CD14-positive monocyte (primary cell): ENCODE measurements around the gene PHC1. TPM values are rescaled to one million over a fixed set of nuclear protein-coding genes. Genes with fewer than 3 reads are reported as not detected.

Source experiments
- DNase-seq, 3 donors: peaks; one replicate each; pipeline ENCODE4 v3.0.0-alpha.2; 2011 to 2022
- H2AFZ ChIP-seq: 2 replicates; pipeline ENCODE4 v1.6.0; 2012; ENCODE audit warnings: mild to moderate bottlenecking, low read depth, low read length, inconsistent platforms; ENCODE audit not compliant: insufficient read depth, poor library complexity, severe bottlenecking
- H3K27ac ChIP-seq, 2 donors: 1 replicate in 1 of 2; 2 replicates in 1 of 2; pipeline ENCODE4 v1.5.1; 2012 to 2013; ENCODE audit warnings: low read length in 2 of 2, control low read depth in 1 of 2, inconsistent platforms in 1 of 2, low read depth in 1 of 2, mild to moderate bottlenecking in 1 of 2
- H3K27me3 ChIP-seq, 2 donors: one replicate each; pipeline versions ENCODE4 v1.6.0 to v1.6.1; 2011 to 2013; ENCODE audit warnings: low read length in 2 of 2; ENCODE audit not compliant: control insufficient read depth in 2 of 2, insufficient read depth in 2 of 2
- H3K36me3 ChIP-seq, 2 donors: replicated peaks in 1 of 2; 1 replicate in 1 of 2; 2 replicates in 1 of 2; pipeline versions ENCODE4 v1.5.1 to v1.6.1; 2012 to 2013; ENCODE audit warnings: low read length in 2 of 2, control low read depth in 1 of 2, inconsistent platforms in 1 of 2, mild to moderate bottlenecking in 1 of 2; ENCODE audit not compliant: insufficient read depth in 2 of 2, control insufficient read depth in 1 of 2
- H3K4me1 ChIP-seq, 2 donors: 1 replicate in 1 of 2; 2 replicates in 1 of 2; pipeline versions ENCODE4 v1.5.1 to v1.6.1; 2012 to 2013; ENCODE audit warnings: low read length in 2 of 2, control low read depth in 1 of 2, inconsistent platforms in 1 of 2, mild to moderate bottlenecking in 1 of 2, moderate library complexity in 1 of 2; ENCODE audit not compliant: insufficient read depth in 2 of 2, control insufficient read depth in 1 of 2
- H3K4me2 ChIP-seq: replicated peaks from 2 replicates; pipeline ENCODE3; 2012; ENCODE audit warnings: low read length, moderate library complexity, mild to moderate bottlenecking; ENCODE audit not compliant: poor library complexity, severe bottlenecking; ENCODE audit errors: extremely low read depth
- H3K4me3 ChIP-seq, 3 experiments: fragments of 200-600 bp in 1 of 3; sonication (generic) in 1 of 3; replicated peaks in 1 of 3; 1 replicate in 2 of 3; 2 replicates in 1 of 3; pipeline ENCODE4 v1.5.1; 2011 to 2013; ENCODE audit warnings: low read length in 3 of 3, mild to moderate bottlenecking in 3 of 3, control low read depth in 2 of 3, low read depth in 2 of 3, inconsistent platforms in 1 of 3, moderate library complexity in 1 of 3
- H3K79me2 ChIP-seq: 2 replicates; pipeline ENCODE4 v1.6.0; 2012; ENCODE audit warnings: mild to moderate bottlenecking, control low read depth, inconsistent platforms, low read length, moderate library complexity; ENCODE audit not compliant: insufficient read depth
- H3K9ac ChIP-seq: 2 replicates; pipeline ENCODE4 v1.6.0; 2017; ENCODE audit warnings: low read length, mild to moderate bottlenecking; ENCODE audit not compliant: insufficient read depth, poor library complexity, severe bottlenecking
- H3K9me3 ChIP-seq, 2 donors: replicated peaks in 1 of 2; 1 replicate in 1 of 2; 2 replicates in 1 of 2; pipeline versions ENCODE4 v1.5.1 to v1.6.1; 2012 to 2013; ENCODE audit warnings: low read length in 2 of 2, control low read depth in 1 of 2; ENCODE audit not compliant: control insufficient read depth in 1 of 2, insufficient read depth in 1 of 2
- H4K20me1 ChIP-seq: 2 replicates; pipeline ENCODE4 v1.6.0; 2012; ENCODE audit warnings: mild to moderate bottlenecking, low read length, control low read depth, moderate library complexity; ENCODE audit not compliant: insufficient read depth
- H3K27ac Mint-ChIP-seq, 7 donors: one replicate each; pipeline ENCODE4 v1.8.0; 2020; ENCODE audit warnings: mild to moderate bottlenecking in 7 of 7, mixed read lengths in 7 of 7, moderate library complexity in 6 of 7, inconsistent platforms in 2 of 7
- H3K27me3 Mint-ChIP-seq, 3 donors: one replicate each; pipeline ENCODE4 v1.8.0; 2021 to 2022; ENCODE audit warnings: low read depth in 3 of 3, mild to moderate bottlenecking in 3 of 3, mixed read lengths in 3 of 3, moderate library complexity in 3 of 3, inconsistent platforms in 1 of 3
- H3K36me3 Mint-ChIP-seq, 2 donors: one replicate each; pipeline ENCODE4 v1.8.0; 2020; ENCODE audit warnings: mixed read lengths in 2 of 2, inconsistent platforms in 1 of 2, mild to moderate bottlenecking in 1 of 2
- H3K4me1 Mint-ChIP-seq: one replicate; pipeline ENCODE4 v1.8.0; 2020; ENCODE audit warnings: mild to moderate bottlenecking, mixed read lengths
- H3K4me3 Mint-ChIP-seq, 2 donors: one replicate each; pipeline ENCODE4 v1.8.0; 2020; ENCODE audit warnings: mild to moderate bottlenecking in 2 of 2, mixed read lengths in 2 of 2, moderate library complexity in 1 of 2
- H3K9me3 Mint-ChIP-seq, 7 donors: one replicate each; pipeline ENCODE4 v1.8.0; 2020 to 2022; ENCODE audit warnings: mixed read lengths in 7 of 7, mild to moderate bottlenecking in 6 of 7, moderate library complexity in 6 of 7, inconsistent platforms in 2 of 7
- CTCF ChIP-seq: fragments of 200-600 bp; IDR thresholded peaks from one replicate; pipeline ENCODE4 v1.8.0; 2022; ENCODE audit warnings: antibody characterized with exemption, mild to moderate bottlenecking
- WGBS: methylation state at CpG from one replicate; pipeline ENCODE4 v1.1.5; 2013; ENCODE audit warnings: missing lambda C conversion rate; ENCODE audit not compliant: insufficient coverage; 5-methylcytosine and 5-hydroxymethylcytosine counted together
- intact Hi-C, 2 donors: fragments of 100-400 bp; cut with micrococcal nuclease; formaldehyde crosslinking; loops; one replicate each; pipeline versions ENCODE4 v1.15.0 to v1.15.1; 2023
- polyA plus RNA-seq, 3 donors: library from polyadenylated mRNA; depleted of rRNA in 1 of 3; unstranded in 2 of 3; stranded (reverse) in 1 of 3; fragments of 300-500 nt in 2 of 3; fragments of >200 nt in 1 of 3; fragmentation: Illumina TruSeq in 2 of 3; gene quantifications; 1 replicate in 2 of 3; 2 replicates in 1 of 3; pipeline ENCODE4 v1.2.3, GENCODE V29; 2012 to 2021

The PHC1 gene
- polyA plus RNA-seq, 3 donors = 0.58 to 19.3 (median 1.4) TPM

- WGBS = no CpG with 5 or more reads among the region's 2 CpGs
- H3K27ac Mint-ChIP-seq = no peak overlapping the region
- no peaks in the 10 kb centered on the region for H3K36me3 ChIP-seq
- no peaks in the 10 kb centered on the region for H3K4me1 Mint-ChIP-seq
- peaks cover 0 to 1% (median 0%) of the 10 kb centered on the region in 3 donors for H3K27me3 Mint-ChIP-seq
- H3K4me3 ChIP-seq = no peak overlapping the region
- H3K9me3 ChIP-seq = peaks cover 16 to 18% of the 10 kb centered on the region in 2 donors
- no peak overlapping the region for H3K4me2 ChIP-seq
- H2AFZ ChIP-seq = no peak overlapping the region
- no peak for DNase-seq
- H4K20me1 ChIP-seq = no peaks in the 10 kb centered on the region
- intact Hi-C loops = no loop called here
- H3K4me1 ChIP-seq = no peaks in the 10 kb centered on the region
- H3K4me3 Mint-ChIP-seq = no peak overlapping the region
- H3K79me2 ChIP-seq = no peaks in the 10 kb centered on the region
- no peak overlapping the region for H3K9ac ChIP-seq
- H3K9me3 Mint-ChIP-seq = peaks cover 20 to 40% (median 33%) of the 10 kb centered on the region in 7 donors
- no peaks in the 10 kb centered on the region for H3K27me3 ChIP-seq
- no peak overlapping the region for H3K27ac ChIP-seq
- H3K36me3 Mint-ChIP-seq = no peaks in the 10 kb centered on the region
- no peak for TF ChIP-seq CTCF
These were observed 55.6 kb downstream of the PHC1 start for GRCh38 chr12:8969861-8970411.

DNA sequence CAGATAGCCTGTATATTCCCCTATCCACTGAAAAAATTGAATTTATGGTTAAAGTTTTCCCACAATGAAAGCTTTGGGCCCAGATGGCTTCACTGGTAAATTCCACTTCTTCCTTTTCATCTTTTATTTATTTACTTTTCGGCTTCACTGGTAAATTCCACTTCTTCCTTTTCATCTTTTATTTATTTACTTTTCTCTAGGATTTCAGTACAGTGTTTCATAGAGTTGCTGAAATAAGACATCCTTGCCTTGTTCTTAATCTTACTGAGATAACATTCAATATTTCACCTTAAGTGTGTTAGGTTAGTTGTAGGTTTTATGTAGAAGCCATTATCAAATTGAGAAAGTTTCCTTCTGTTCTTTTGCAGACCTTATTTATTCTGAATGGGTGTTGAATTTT, 56.1 kb downstream of the PHC1 start:
- Histone ChIP-seq H3K9ac (no peak overlapping the region), H3K9me3 (peaks cover 16 to 18% of the 10 kb centered on the region in 2 donors), H3K36me3 (no peaks in the 10 kb centered on the region), H4K20me1 (no peaks in the 10 kb centered on the region), H3K4me2 (no peak overlapping the region), H3K79me2 (no peaks in the 10 kb centered on the region), H2AFZ (no peak overlapping the region), H3K4me3 (no peak overlapping the region), H3K27ac (no peak overlapping the region), H3K27me3 (no peaks in the 10 kb centered on the region), H3K4me1 (no peaks in the 10 kb centered on the region)
- DNase-seq = no peak
- Mint-ChIP-seq H3K4me3 (no peak overlapping the region), H3K27me3 (peaks cover 0 to 2% (median 0%) of the 10 kb centered on the region in 3 donors), H3K27ac (no peak overlapping the region), H3K36me3 (no peaks in the 10 kb centered on the region), H3K9me3 (peaks cover 20 to 40% (median 33%) of the 10 kb centered on the region in 7 donors), H3K4me1 (no peaks in the 10 kb centered on the region)
- TF ChIP-seq CTCF = no peak
- WGBS = no CpG with 5 or more reads among the region's 1 CpG
- intact Hi-C loops = no loop called here
